ENCODE data around the gene ATG7.
"Not testable (repeated sequence)": the region's sequence is repeated elsewhere in the genome, so short reads cannot be mapped to it uniquely, and the experiment has no call there.

The ATG7 gene

DNA sequence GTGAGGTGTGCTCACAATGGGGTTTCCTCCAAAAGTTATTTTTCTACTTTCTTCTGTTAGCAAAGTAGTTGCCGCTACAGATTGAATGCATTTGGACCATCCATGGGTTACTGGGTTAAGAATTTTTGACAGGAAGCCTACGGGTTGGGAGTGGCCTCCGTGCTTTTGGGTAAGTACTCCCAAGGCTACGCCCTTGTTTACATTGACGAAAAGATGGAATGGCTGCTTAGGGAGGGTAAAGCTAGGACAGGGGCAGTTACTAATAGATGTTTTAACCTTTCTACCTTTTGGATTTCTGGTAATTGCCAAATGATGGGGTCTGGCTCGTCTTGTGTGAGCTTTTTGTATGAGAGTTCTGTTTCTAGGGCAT is 20.4 kb upstream of the ATG7 start:
- Histone ChIP-seq H3K4me2 (ENCODE audit: insufficient read depth, low read length) (no peak overlapping the region), H3K9ac (ENCODE audit: low read depth, low read length) (no peak overlapping the region), H4K20me1 (ENCODE audit: insufficient read depth, low read length) (no peaks in the 10 kb centered on the region), H3K4me1 (ENCODE audit: insufficient read depth, low read length) (no peaks in the 10 kb centered on the region), H3K36me3 (ENCODE audit: insufficient read depth, low read length) (no peaks in the 10 kb centered on the region), H3K27ac (ENCODE audit: low read length) (no peak overlapping the region), H3K9me3 (ENCODE audit: insufficient read depth, low read length, severe bottlenecking) (no peaks in the 10 kb centered on the region), H2AFZ (ENCODE audit: low read depth, low read length) (no peak overlapping the region), H3K79me2 (ENCODE audit: insufficient read depth, low read length) (no peaks in the 10 kb centered on the region), H3K4me3 (ENCODE audit: low read depth in 1 of 2, low read length in 2 of 2) (no peak overlapping the region), H3K27me3 (ENCODE audit: insufficient read depth, low read length, poor library complexity) (peaks cover 14% of the 10 kb centered on the region)
- DNase-seq (no peak), ATAC-seq (ENCODE audit: insufficient read depth, low read depth) (no peak)
- no peak for TF ChIP-seq CTCF (IDR thresholded peaks at IDR 0.05; ENCODE audit: borderline replicate concordance, extremely low read depth, low read length, poor library complexity, severe bottlenecking)
- no peak for TF ChIP-seq EZH2 (IDR thresholded peaks at IDR 0.05; ENCODE audit: borderline replicate concordance, low read depth, low read length, severe bottlenecking)

DNA sequence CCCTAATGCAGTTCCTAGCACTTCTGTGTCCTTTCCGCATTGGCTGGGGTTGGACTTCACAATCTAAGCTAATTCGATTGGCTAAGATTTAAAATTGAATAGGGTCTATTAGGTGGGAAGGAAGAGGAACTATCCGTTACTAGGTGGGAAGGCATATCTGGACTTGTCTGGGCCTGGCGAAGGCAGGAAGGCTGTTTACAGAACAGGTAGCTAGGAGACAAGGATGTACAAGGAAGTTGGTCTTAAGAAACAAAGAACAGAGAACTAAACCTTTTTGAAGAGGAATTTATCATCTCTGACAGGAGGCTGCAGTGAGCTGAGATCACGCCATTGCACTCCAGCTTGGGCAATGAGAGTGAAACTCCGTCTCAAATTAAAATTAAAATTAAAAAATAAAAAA is 17.3 kb upstream of the ATG7 start:
- Histone ChIP-seq H3K79me2 (ENCODE audit: insufficient read depth, low read length) (no peaks in the 10 kb centered on the region), H3K36me3 (ENCODE audit: insufficient read depth, low read length) (no peaks in the 10 kb centered on the region), H3K4me1 (ENCODE audit: insufficient read depth, low read length) (no peaks in the 10 kb centered on the region), H4K20me1 (ENCODE audit: insufficient read depth, low read length) (no peaks in the 10 kb centered on the region), H3K4me3 (ENCODE audit: low read depth in 1 of 2, low read length in 2 of 2) (no peak overlapping the region), H3K27me3 (ENCODE audit: insufficient read depth, low read length, poor library complexity) (peaks cover 14% of the 10 kb centered on the region), H3K4me2 (ENCODE audit: insufficient read depth, low read length) (no peak overlapping the region), H2AFZ (ENCODE audit: low read depth, low read length) (no peak overlapping the region), H3K9me3 (ENCODE audit: insufficient read depth, low read length, severe bottlenecking) (no peaks in the 10 kb centered on the region), H3K27ac (ENCODE audit: low read length) (no peak overlapping the region), H3K9ac (ENCODE audit: low read depth, low read length) (no peak overlapping the region)
- TF ChIP-seq EZH2 (IDR thresholded peaks at IDR 0.05; ENCODE audit: borderline replicate concordance, low read depth, low read length, severe bottlenecking) (no peak), CTCF (IDR thresholded peaks at IDR 0.05; ENCODE audit: borderline replicate concordance, extremely low read depth, low read length, poor library complexity, severe bottlenecking) (no peak)
- ATAC-seq (ENCODE audit: insufficient read depth, low read depth) = no peak
- DNase-seq = no peak

GRCh38 chr3:11255537-11255936 is 16.7 kb upstream of the ATG7 start:
- not testable (repeated sequence) for H3K4me1 ChIP-seq (ENCODE audit: insufficient read depth, low read length); H3K4me2 ChIP-seq (ENCODE audit: insufficient read depth, low read length); H3K4me3 ChIP-seq (ENCODE audit: low read depth in 1 of 2, low read length in 2 of 2); H4K20me1 ChIP-seq (ENCODE audit: insufficient read depth, low read length); ATAC-seq (ENCODE audit: insufficient read depth, low read depth); H3K36me3 ChIP-seq (ENCODE audit: insufficient read depth, low read length); DNase-seq; H3K79me2 ChIP-seq (ENCODE audit: insufficient read depth, low read length); H3K9me3 ChIP-seq (ENCODE audit: insufficient read depth, low read length, severe bottlenecking); H2AFZ ChIP-seq (ENCODE audit: low read depth, low read length); H3K27ac ChIP-seq (ENCODE audit: low read length); H3K9ac ChIP-seq (ENCODE audit: low read depth, low read length)
- peaks cover 14% of the 10 kb centered on the region for H3K27me3 ChIP-seq (ENCODE audit: insufficient read depth, low read length, poor library complexity)

- no peaks in the 10 kb centered on the region for H3K36me3 ChIP-seq (ENCODE audit: insufficient read depth, low read length)
- H4K20me1 ChIP-seq (ENCODE audit: insufficient read depth, low read length) = no peaks in the 10 kb centered on the region
- H3K27ac ChIP-seq (ENCODE audit: low read length) = no peak overlapping the region
- H3K4me2 ChIP-seq (ENCODE audit: insufficient read depth, low read length) = no peak overlapping the region
- TF ChIP-seq EZH2 (IDR thresholded peaks at IDR 0.05; ENCODE audit: borderline replicate concordance, low read depth, low read length, severe bottlenecking) = no peak
- peak; percentile 12 for TF ChIP-seq CTCF (IDR thresholded peaks at IDR 0.05; ENCODE audit: borderline replicate concordance, extremely low read depth, low read length, poor library complexity, severe bottlenecking)
- peaks cover 10% of the 10 kb centered on the region for H3K27me3 ChIP-seq (ENCODE audit: insufficient read depth, low read length, poor library complexity)
- no peaks in the 10 kb centered on the region for H3K4me1 ChIP-seq (ENCODE audit: insufficient read depth, low read length)
- H3K4me3 ChIP-seq (ENCODE audit: low read depth in 1 of 2, low read length in 2 of 2) = no peak overlapping the region
- no peaks in the 10 kb centered on the region for H3K79me2 ChIP-seq (ENCODE audit: insufficient read depth, low read length)
- H2AFZ ChIP-seq (ENCODE audit: low read depth, low read length) = no peak overlapping the region
- ATAC-seq (ENCODE audit: insufficient read depth, low read depth) (no peak), DNase-seq (no peak)
- H3K9me3 ChIP-seq (ENCODE audit: insufficient read depth, low read length, severe bottlenecking) = no peaks in the 10 kb centered on the region
- H3K9ac ChIP-seq (ENCODE audit: low read depth, low read length) = no peak overlapping the region
Measured at GRCh38 chr3:11258958-11259357, 13.2 kb upstream of the ATG7 start.
